Measurements from ENCODE around the gene SLC2A10. TPM values are rescaled to one million over a fixed set of nuclear protein-coding genes. Genes with fewer than 3 reads are reported as not detected.

Gene SLC2A10
- total RNA-seq, 2 donors from 2014 or later = 19.8 to 49.0 TPM

- ATAC-seq (ENCODE audit: insufficient number of reproducible peaks, low FRiP score, low read depth) (no peak), DNase-seq (ENCODE audit: low spot score) (no peak)
- no peak for TF ChIP-seq CTCF (IDR thresholded peaks at IDR 0.05)
- H3K27me3 ChIP-seq (replicated peaks; ENCODE audit: insufficient read depth) = no peaks in the 10 kb centered on the region
- peaks cover 3 to 37% of the 10 kb centered on the region in 2 donors for H3K4me1 ChIP-seq (ENCODE audit: control insufficient read depth in 1 of 2, low read depth in 2 of 2)
- no peaks in the 10 kb centered on the region for H3K36me3 ChIP-seq
- H3K4me3 ChIP-seq = no peak overlapping the region
- no peaks in the 10 kb centered on the region for H3K9me3 ChIP-seq
- H3K27ac ChIP-seq = no peak overlapping the region
These were observed 2.7 kb downstream of the SLC2A10 start for GRCh38 chr20:46712056-46712636.

DNA sequence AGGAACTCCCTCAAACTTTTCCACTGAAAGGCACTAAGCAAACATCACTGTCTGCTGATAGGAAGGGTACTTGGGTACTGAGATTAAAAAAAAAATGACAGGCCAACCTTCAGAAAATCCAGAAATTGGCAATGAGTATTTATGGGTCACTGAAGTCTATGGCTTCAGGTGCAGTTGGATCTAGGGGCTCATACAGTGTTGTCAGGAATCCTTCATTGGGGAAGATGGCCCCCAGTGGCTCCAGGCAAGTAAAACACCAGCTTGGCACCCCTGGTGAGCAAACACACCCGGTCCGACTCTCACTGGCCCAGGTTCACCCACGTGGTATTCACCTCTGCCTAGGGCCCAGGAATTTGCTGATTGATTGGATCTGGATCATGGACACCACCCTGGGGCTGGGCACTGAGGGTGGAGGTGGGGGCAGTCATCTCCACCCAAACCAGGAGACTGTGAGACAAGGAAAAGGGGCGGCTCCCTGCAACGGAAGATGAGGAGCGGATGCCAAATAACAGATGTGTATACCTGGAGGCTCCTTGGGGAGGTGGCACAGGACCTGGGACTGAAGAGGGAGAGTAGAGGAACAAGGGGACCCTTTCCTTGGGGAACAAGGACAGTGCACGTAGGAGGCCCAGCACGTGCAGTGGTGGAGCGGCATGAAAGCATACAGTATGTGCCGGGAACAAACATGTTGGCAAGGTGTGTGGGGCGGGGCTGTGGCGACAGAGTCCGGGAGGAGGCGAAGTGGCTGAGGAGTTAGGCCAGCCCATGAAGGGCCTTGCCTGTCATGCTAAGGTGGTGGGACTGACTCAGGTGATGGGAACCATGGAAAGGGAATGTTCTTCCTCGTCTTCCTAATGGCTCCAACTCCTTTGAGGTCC, 4.7 kb downstream of the SLC2A10 start:
- no peaks in the 10 kb centered on the region for H3K9me3 ChIP-seq
- H3K27ac ChIP-seq = no peak overlapping the region
- peaks cover 3 to 33% of the 10 kb centered on the region in 2 donors for H3K4me1 ChIP-seq (ENCODE audit: control insufficient read depth in 1 of 2, low read depth in 2 of 2)
- DNase-seq (ENCODE audit: low spot score) (no peak), ATAC-seq (ENCODE audit: insufficient number of reproducible peaks, low FRiP score, low read depth) (no peak)
- no peaks in the 10 kb centered on the region for H3K36me3 ChIP-seq
- H3K27me3 ChIP-seq (replicated peaks; ENCODE audit: insufficient read depth) = no peaks in the 10 kb centered on the region
- H3K4me3 ChIP-seq = no peak overlapping the region
- no peak for TF ChIP-seq CTCF (IDR thresholded peaks at IDR 0.05)

DNA sequence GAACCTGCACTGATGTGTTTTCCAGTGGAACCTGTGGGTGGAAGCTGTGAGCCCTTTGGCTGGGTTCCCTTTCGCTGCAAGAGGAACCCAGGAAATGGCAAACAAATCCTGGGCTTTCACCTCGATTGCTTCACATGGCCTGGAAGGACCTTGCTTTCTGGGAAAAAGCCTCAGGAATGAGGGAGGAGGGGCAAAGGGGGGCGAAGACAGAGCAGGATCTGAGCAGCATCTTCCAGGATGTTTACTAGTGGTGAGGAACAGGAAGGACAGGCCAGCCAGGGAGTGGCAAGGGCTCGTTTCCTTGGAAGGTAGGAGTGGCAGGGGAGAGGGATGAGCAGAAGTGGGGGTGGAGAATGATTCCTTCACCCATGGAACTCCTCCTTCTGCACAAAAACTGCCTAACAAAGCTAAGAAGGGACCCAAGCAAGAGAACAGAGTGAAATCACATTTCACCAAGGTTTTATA, 5.9 kb downstream of the SLC2A10 start:
- ATAC-seq (ENCODE audit: insufficient number of reproducible peaks, low FRiP score, low read depth) (no peak), DNase-seq (ENCODE audit: low spot score) (no peak)
- H3K27me3 ChIP-seq (replicated peaks; ENCODE audit: insufficient read depth) = no peaks in the 10 kb centered on the region
- TF ChIP-seq CTCF (IDR thresholded peaks at IDR 0.05) = no peak
- H3K4me1 ChIP-seq (ENCODE audit: control insufficient read depth in 1 of 2, low read depth in 2 of 2) = peaks cover 3 to 29% of the 10 kb centered on the region in 2 donors
- H3K9me3 ChIP-seq = no peaks in the 10 kb centered on the region
- no peaks in the 10 kb centered on the region for H3K36me3 ChIP-seq
- H3K4me3 ChIP-seq = no peak overlapping the region
- no peak overlapping the region for H3K27ac ChIP-seq

GRCh38 chr20:46717818-46718541, 8.5 kb downstream of the SLC2A10 start:
- ATAC-seq (ENCODE audit: insufficient number of reproducible peaks, low FRiP score, low read depth) (no peak), DNase-seq (ENCODE audit: low spot score) (no peak)
- Histone ChIP-seq H3K4me1 (ENCODE audit: control insufficient read depth in 1 of 2, low read depth in 2 of 2) (peaks cover 0 to 10% of the 10 kb centered on the region in 2 donors), H3K27ac (no peak overlapping the region), H3K4me3 (no peak overlapping the region), H3K36me3 (no peaks in the 10 kb centered on the region), H3K9me3 (peaks cover 5% of the 10 kb centered on the region), H3K27me3 (replicated peaks; ENCODE audit: insufficient read depth) (no peaks in the 10 kb centered on the region)
- no peak for TF ChIP-seq CTCF (IDR thresholded peaks at IDR 0.05)

- Histone ChIP-seq H3K4me3 (no peak overlapping the region), H3K36me3 (no peaks in the 10 kb centered on the region), H3K4me1 (ENCODE audit: control insufficient read depth in 1 of 2, low read depth in 2 of 2) (no peaks in the 10 kb centered on the region), H3K9me3 (peaks cover 5% of the 10 kb centered on the region), H3K27me3 (replicated peaks; ENCODE audit: insufficient read depth) (no peaks in the 10 kb centered on the region), H3K27ac (no peak overlapping the region)
- DNase-seq (ENCODE audit: low spot score) = no peak
- no peak for TF ChIP-seq CTCF (IDR thresholded peaks at IDR 0.05)
- no peak for ATAC-seq (ENCODE audit: insufficient number of reproducible peaks, low FRiP score, low read depth)
These were observed 10.6 kb downstream of the SLC2A10 start for GRCh38 chr20:46720019-46720418.

All from thoracic aorta (tissue), 2 donors.